HG02973 (cell line): Measurements from ENCODE around the gene RFXAP.

ENCODE experiments used
- ATAC-seq: cut with Tn5 transposase; IDR thresholded peaks from one replicate; pipeline ENCODE4 v1.9.1; 2021; ENCODE audit warnings: moderate library complexity; ENCODE audit not compliant: unreplicated experiment

RFXAP gene

GRCh38 chr13:36815062-36815461 is 4.0 kb upstream of the RFXAP start:
- ATAC-seq: no peak

GRCh38 chr13:36817996-36818803 is 822 bp upstream of the RFXAP start:
- peak; percentile 1 for ATAC-seq

GRCh38 chr13:36819739-36820090 is 693 bp downstream of the RFXAP start:
- peak; percentile 7 for ATAC-seq

- ATAC-seq: peak; percentile 56
Observed at GRCh38 chr13:36820222-36820621, 1.2 kb downstream of the RFXAP start.

GRCh38 chr13:36822785-36823184 is 3.8 kb downstream of the RFXAP start:
- ATAC-seq: no peak

GRCh38 chr13:36829753-36830152 is 10.7 kb downstream of the RFXAP start:
- ATAC-seq: no peak

- no peak for ATAC-seq
Observed at GRCh38 chr13:36831291-36831690, 12.3 kb downstream of the RFXAP start.

GRCh38 chr13:36834299-36834698 is 15.3 kb downstream of the RFXAP start:
- no peak for ATAC-seq

GRCh38 chr13:36837354-36838092 is 18.5 kb downstream of the RFXAP start:
- ATAC-seq: no peak

GRCh38 chr13:36839281-36839680 is 20.3 kb downstream of the RFXAP start:
- ATAC-seq: no peak

- ATAC-seq: no peak
Observed at GRCh38 chr13:36839981-36840380, 21.0 kb downstream of the RFXAP start.

GRCh38 chr13:36840718-36841250 is 21.8 kb downstream of the RFXAP start:
- ATAC-seq: no peak

GRCh38 chr13:36841391-36841790 is 22.4 kb downstream of the RFXAP start:
- ATAC-seq: no peak

- no peak for ATAC-seq
Observed at GRCh38 chr13:36847606-36848005, 28.6 kb downstream of the RFXAP start.

GRCh38 chr13:36848199-36848982 is 29.4 kb downstream of the RFXAP start:
- no peak for ATAC-seq

GRCh38 chr13:36850790-36851438 is 31.9 kb downstream of the RFXAP start:
- no peak for ATAC-seq

GRCh38 chr13:36857253-36857652 is 38.2 kb downstream of the RFXAP start:
- no peak for ATAC-seq

- ATAC-seq: peak; percentile 65
Observed at GRCh38 chr13:36858290-36858689, 39.3 kb downstream of the RFXAP start.

GRCh38 chr13:36859259-36859658 is 40.2 kb downstream of the RFXAP start:
- ATAC-seq: no peak

GRCh38 chr13:36862002-36862685 is 43.1 kb downstream of the RFXAP start:
- ATAC-seq: no peak
